ENCODE results near the gene BRIP1. TPM values are rescaled to one million over a fixed set of nuclear protein-coding genes. Genes with fewer than 3 reads are reported as not detected.

Gene BRIP1
- total RNA-seq, 1 experiment from 2014 or later = 13.8 TPM

GRCh38 chr17:61702450-61702849, 160.9 kb downstream of the BRIP1 start:
- no peak for TF ChIP-seq FOXJ3 (CRISPR knock-in tag; IDR thresholded peaks at IDR 0.05; ENCODE audit: borderline replicate concordance)
- no peak for TF ChIP-seq ELF4 (CRISPR knock-in tag; IDR thresholded peaks at IDR 0.05; ENCODE audit: low read depth)
- no peak for TF ChIP-seq SMAD4 (CRISPR knock-in tag; IDR thresholded peaks at IDR 0.05)
- TF ChIP-seq TCF7 (CRISPR knock-in tag; IDR thresholded peaks at IDR 0.05; ENCODE audit: low read depth) = no peak
- TF ChIP-seq, protein P1, sequence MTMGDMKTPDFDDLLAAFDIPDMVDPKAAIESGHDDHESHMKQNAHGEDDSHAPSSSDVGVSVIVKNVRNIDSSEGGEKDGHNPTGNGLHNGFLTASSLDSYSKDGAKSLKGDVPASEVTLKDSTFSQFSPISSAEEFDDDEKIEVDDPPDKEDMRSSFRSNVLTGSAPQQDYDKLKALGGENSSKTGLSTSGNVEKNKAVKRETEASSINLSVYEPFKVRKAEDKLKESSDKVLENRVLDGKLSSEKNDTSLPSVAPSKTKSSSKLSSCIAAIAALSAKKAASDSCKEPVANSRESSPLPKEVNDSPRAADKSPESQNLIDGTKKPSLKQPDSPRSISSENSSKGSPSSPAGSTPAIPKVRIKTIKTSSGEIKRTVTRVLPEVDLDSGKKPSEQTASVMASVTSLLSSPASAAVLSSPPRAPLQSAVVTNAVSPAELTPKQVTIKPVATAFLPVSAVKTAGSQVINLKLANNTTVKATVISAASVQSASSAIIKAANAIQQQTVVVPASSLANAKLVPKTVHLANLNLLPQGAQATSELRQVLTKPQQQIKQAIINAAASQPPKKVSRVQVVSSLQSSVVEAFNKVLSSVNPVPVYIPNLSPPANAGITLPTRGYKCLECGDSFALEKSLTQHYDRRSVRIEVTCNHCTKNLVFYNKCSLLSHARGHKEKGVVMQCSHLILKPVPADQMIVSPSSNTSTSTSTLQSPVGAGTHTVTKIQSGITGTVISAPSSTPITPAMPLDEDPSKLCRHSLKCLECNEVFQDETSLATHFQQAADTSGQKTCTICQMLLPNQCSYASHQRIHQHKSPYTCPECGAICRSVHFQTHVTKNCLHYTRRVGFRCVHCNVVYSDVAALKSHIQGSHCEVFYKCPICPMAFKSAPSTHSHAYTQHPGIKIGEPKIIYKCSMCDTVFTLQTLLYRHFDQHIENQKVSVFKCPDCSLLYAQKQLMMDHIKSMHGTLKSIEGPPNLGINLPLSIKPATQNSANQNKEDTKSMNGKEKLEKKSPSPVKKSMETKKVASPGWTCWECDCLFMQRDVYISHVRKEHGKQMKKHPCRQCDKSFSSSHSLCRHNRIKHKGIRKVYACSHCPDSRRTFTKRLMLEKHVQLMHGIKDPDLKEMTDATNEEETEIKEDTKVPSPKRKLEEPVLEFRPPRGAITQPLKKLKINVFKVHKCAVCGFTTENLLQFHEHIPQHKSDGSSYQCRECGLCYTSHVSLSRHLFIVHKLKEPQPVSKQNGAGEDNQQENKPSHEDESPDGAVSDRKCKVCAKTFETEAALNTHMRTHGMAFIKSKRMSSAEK (CRISPR knock-in tag; IDR thresholded peaks at IDR 0.05; ENCODE audit: borderline replicate concordance) = no peak
- TF ChIP-seq HMGA2 (CRISPR knock-in tag; IDR thresholded peaks at IDR 0.05) = no peak
- ATAC-seq (no peak), DNase-seq (ENCODE audit: low spot score) (no peak)
- ChIA-PET POLR2A (no interaction called here), CTCF (no interaction called here)
- peaks cover 87% of the 10 kb centered on the region for H3K36me3 Mint-ChIP-seq
- no peaks in the 10 kb centered on the region; the same call in 1 of the 2 replicates for H3K27me3 Mint-ChIP-seq (ENCODE audit: low read depth)
- H3K27ac Mint-ChIP-seq = no peak overlapping the region
- H3K4me1 Mint-ChIP-seq = no peaks in the 10 kb centered on the region
- peaks cover 91% of the 10 kb centered on the region for H3K9me3 Mint-ChIP-seq
- no peak overlapping the region for H3K4me3 Mint-ChIP-seq

- POLR2A ChIA-PET = no interaction called here
- Mint-ChIP-seq H3K27ac (no peak overlapping the region), H3K36me3 (peaks cover 88% of the 10 kb centered on the region), H3K4me1 (no peaks in the 10 kb centered on the region), H3K4me3 (no peak overlapping the region), H3K27me3 (ENCODE audit: low read depth) (no peaks in the 10 kb centered on the region; the same call in 1 of the 2 replicates), H3K9me3 (peaks cover 93% of the 10 kb centered on the region)
- DNase-seq (ENCODE audit: low spot score) = no peak
- no peak for ATAC-seq
- no peak for TF ChIP-seq SOX15 (CRISPR knock-in tag; IDR thresholded peaks at IDR 0.05)
- no peak for TF ChIP-seq RELA (CRISPR knock-in tag; IDR thresholded peaks at IDR 0.05; ENCODE audit: borderline replicate concordance)
- CTCF ChIA-PET = no interaction called here
These were observed 161.3 kb downstream of the BRIP1 start for GRCh38 chr17:61701978-61702377.

DNA sequence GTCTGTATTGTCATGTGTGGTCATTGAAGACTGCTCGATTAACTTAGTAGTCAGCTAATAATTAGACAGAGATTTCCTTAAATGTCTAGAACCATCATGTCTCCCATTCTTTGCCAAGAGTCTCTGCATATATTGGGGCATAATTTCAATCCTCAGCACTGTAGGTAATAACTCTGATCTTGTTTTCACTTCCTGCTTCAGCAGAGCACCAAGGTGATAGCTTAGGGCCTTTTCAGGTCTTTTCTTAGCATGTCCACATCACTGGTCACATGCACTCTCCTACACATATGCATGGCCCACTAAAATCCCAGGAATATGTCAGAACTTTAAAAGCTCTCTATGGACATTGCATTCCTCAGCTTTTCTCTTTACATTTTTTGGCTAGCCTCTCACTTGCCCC, 162.0 kb downstream of the BRIP1 start:
- ChIA-PET CTCF (no interaction called here), POLR2A (interaction anchor here (0.6 kb wide), 1 partner anchor 90 kb away, joined by 4 read pairs; no protein-coding TSS in a partner anchor)
- H3K4me3 Mint-ChIP-seq = no peak overlapping the region
- H3K36me3 Mint-ChIP-seq = peaks cover 86% of the 10 kb centered on the region
- TF ChIP-seq, protein P2, sequence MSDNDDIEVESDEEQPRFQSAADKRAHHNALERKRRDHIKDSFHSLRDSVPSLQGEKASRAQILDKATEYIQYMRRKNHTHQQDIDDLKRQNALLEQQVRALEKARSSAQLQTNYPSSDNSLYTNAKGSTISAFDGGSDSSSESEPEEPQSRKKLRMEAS (CRISPR knock-in tag; IDR thresholded peaks at IDR 0.05) = no peak
- no peak for TF ChIP-seq FOXP1 (CRISPR knock-in tag; IDR thresholded peaks at IDR 0.05; ENCODE audit: borderline replicate concordance)
- ATAC-seq (no peak), DNase-seq (ENCODE audit: low spot score) (no peak)
- H3K27ac Mint-ChIP-seq = no peak overlapping the region
- H3K27me3 Mint-ChIP-seq (ENCODE audit: low read depth) = no peaks in the 10 kb centered on the region; the same call in 1 of the 2 replicates
- peaks cover 92% of the 10 kb centered on the region for H3K9me3 Mint-ChIP-seq
- H3K4me1 Mint-ChIP-seq = no peaks in the 10 kb centered on the region

- ChIA-PET POLR2A (no interaction called here), CTCF (no interaction called here)
- Mint-ChIP-seq H3K36me3 (peaks cover 86% of the 10 kb centered on the region), H3K4me1 (no peaks in the 10 kb centered on the region), H3K27me3 (ENCODE audit: low read depth) (no peaks in the 10 kb centered on the region; the same call in 1 of the 2 replicates), H3K4me3 (no peak overlapping the region), H3K27ac (no peak overlapping the region), H3K9me3 (peaks cover 94% of the 10 kb centered on the region)
- ATAC-seq (no peak), DNase-seq (ENCODE audit: low spot score) (no peak)
- TF ChIP-seq CREM (CRISPR knock-in tag; IDR thresholded peaks at IDR 0.05) = no peak
- TF ChIP-seq HMGXB4 (CRISPR knock-in tag; IDR thresholded peaks at IDR 0.05) = no peak
- no peak for TF ChIP-seq OVOL2 (CRISPR knock-in tag; IDR thresholded peaks at IDR 0.05; ENCODE audit: borderline replicate concordance)
- TF ChIP-seq USF2 (CRISPR knock-in tag; IDR thresholded peaks at IDR 0.05) = no peak
- no peak for TF ChIP-seq ZNF317 (CRISPR knock-in tag; IDR thresholded peaks at IDR 0.05; ENCODE audit: borderline replicate concordance, low read depth)
- TF ChIP-seq E2F1 (CRISPR knock-in tag; IDR thresholded peaks at IDR 0.05) = no peak
- TF ChIP-seq, protein P3, sequence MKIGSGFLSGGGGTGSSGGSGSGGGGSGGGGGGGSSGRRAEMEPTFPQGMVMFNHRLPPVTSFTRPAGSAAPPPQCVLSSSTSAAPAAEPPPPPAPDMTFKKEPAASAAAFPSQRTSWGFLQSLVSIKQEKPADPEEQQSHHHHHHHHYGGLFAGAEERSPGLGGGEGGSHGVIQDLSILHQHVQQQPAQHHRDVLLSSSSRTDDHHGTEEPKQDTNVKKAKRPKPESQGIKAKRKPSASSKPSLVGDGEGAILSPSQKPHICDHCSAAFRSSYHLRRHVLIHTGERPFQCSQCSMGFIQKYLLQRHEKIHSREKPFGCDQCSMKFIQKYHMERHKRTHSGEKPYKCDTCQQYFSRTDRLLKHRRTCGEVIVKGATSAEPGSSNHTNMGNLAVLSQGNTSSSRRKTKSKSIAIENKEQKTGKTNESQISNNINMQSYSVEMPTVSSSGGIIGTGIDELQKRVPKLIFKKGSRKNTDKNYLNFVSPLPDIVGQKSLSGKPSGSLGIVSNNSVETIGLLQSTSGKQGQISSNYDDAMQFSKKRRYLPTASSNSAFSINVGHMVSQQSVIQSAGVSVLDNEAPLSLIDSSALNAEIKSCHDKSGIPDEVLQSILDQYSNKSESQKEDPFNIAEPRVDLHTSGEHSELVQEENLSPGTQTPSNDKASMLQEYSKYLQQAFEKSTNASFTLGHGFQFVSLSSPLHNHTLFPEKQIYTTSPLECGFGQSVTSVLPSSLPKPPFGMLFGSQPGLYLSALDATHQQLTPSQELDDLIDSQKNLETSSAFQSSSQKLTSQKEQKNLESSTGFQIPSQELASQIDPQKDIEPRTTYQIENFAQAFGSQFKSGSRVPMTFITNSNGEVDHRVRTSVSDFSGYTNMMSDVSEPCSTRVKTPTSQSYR (CRISPR knock-in tag; IDR thresholded peaks at IDR 0.05) = no peak
- TF ChIP-seq MXD4 (CRISPR knock-in tag; IDR thresholded peaks at IDR 0.05; ENCODE audit: borderline replicate concordance) = no peak
These were observed 163.1 kb downstream of the BRIP1 start for GRCh38 chr17:61700252-61700651.
